SK-N-SH (cell line): ENCODE measurements around the gene PET100.

Source experiments
- NRF1 ChIP-seq: IDR thresholded peaks from 2 replicates; pipeline ENCODE4 v1.6.1; 2012; ENCODE audit warnings: low read depth, mild to moderate bottlenecking, low read length
- POLR2AphosphoS5 ChIP-seq: IDR thresholded peaks from 2 replicates; pipeline ENCODE4 v1.6.1; 2012; ENCODE audit warnings: low read depth, low read length
- RAD21 ChIP-seq: IDR thresholded peaks from 2 replicates; pipeline ENCODE4 v1.6.1; 2012; ENCODE audit warnings: mild to moderate bottlenecking, low read length
- REST ChIP-seq: IDR thresholded peaks from 2 replicates; pipeline ENCODE4 v1.6.1; 2012; ENCODE audit warnings: mild to moderate bottlenecking, low read depth, low read length, moderate library complexity
- RXRA ChIP-seq: IDR thresholded peaks from 2 replicates; pipeline ENCODE4 v1.4.0; 2012; ENCODE audit warnings: low read depth, mild to moderate bottlenecking, borderline replicate concordance
- ZBTB33 ChIP-seq: IDR thresholded peaks from 2 replicates; pipeline ENCODE4 v1.4.0; 2012; ENCODE audit warnings: low read depth, borderline replicate concordance
- TF ChIP-seq, protein P1 (sequence below): fragments of 200-600 bp; sonication (generic); IDR thresholded peaks from 2 replicates; pipeline ENCODE4 v1.6.1; 2017; ENCODE audit warnings: antibody characterized with exemption, mild to moderate bottlenecking, moderate library complexity

DNA sequence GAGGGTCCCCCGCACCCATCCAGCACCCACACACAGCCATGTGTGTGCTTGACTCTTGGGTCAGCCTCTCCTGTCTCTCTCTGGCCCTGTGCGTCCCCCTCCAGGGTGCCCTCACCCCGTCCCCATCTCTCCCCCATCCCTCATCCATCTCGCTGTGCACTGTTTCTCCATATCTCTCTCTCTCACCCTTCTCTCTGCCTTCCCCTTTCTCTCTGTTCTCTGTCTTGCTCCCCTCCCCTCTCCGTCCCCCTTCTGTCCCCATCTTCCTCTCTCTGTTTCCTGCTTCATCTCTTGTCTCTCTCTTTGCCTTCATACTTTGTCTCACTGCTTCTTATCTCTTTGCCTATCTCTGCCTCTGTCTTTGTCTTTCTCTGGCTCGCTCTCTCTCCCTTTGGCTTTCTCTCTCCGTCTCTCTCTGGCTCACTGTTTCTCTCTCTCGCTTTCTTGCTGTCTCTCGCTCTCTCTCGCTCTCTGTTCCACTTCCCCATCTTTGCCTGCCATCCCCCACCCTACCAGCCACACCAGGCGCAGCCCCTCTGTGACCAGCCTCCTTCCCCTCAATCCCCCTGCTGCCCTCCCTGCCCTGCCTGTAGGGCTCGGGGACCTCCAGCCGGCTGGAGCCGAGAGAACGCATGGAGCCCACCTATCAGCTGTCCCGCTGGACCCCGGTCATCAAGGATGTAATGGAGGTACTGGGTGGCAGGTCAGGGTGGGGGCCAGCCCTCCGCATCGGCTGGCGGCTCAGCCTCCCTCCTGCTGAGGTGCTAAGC, 16.2 kb downstream of the PET100 start:
- TF ChIP-seq, protein P1, sequence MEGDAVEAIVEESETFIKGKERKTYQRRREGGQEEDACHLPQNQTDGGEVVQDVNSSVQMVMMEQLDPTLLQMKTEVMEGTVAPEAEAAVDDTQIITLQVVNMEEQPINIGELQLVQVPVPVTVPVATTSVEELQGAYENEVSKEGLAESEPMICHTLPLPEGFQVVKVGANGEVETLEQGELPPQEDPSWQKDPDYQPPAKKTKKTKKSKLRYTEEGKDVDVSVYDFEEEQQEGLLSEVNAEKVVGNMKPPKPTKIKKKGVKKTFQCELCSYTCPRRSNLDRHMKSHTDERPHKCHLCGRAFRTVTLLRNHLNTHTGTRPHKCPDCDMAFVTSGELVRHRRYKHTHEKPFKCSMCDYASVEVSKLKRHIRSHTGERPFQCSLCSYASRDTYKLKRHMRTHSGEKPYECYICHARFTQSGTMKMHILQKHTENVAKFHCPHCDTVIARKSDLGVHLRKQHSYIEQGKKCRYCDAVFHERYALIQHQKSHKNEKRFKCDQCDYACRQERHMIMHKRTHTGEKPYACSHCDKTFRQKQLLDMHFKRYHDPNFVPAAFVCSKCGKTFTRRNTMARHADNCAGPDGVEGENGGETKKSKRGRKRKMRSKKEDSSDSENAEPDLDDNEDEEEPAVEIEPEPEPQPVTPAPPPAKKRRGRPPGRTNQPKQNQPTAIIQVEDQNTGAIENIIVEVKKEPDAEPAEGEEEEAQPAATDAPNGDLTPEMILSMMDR, result no peak
- TF ChIP-seq RXRA (no peak), ZBTB33 (no peak), RAD21 (no peak), NRF1 (no peak), POLR2AphosphoS5 (no peak), REST (no peak)
